ENCODE measurements around the gene NACC1. TPM values are rescaled to one million over a fixed set of nuclear protein-coding genes. Genes with fewer than 3 reads are reported as not detected.

NACC1 gene
- total RNA-seq (2022) (80.9 and 83.1 TPM in 2 replicates), Bru-seq, nascent RNA (percentile 73 among the genes with signal in this experiment), BruChase-seq, experiment 1, labeled RNA remaining after a 6-hour chase (percentile 90 among the genes with signal in this experiment), BruChase-seq, experiment 2, labeled RNA remaining after a 2-hour chase (percentile 89 among the genes with signal in this experiment)
- long read RNA-seq, partial matches to known transcripts: 0 of 26 reads
- long read RNA-seq, other reads (novel, unspliced or antisense): 26 of 26 reads

DNA sequence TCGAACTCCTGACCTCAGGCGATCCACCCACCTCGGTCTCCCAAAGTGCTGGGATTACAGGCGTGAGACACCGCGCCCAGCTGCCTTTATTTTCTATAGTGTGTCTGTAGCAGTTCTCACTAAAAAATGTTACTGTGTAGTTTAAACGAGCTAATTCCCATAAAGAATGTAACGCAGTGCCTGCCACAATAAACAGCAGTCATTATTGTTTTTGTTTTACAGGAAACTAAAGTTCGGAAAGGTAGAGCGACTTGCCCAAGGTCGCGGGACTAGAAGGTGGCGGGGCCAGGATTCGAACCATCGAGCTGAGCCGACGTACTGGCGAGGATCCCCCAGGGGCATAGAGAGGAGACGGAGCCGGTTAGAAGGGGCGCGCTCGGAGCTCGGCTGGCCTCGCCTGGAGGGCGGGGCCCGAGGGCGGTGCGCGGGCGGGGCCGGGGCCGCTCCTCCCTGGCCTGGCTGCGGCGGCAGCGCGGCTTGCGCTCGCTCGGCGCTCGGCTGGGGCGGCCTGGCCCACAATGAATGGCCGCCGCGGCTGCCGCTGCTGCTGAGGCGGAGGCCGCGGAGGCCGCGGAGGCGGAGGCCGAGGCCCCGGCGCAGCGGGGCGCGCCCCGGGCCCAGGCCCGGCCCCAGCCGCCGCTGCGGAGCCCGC, at the start of gene NACC1:
Gene NACC1, plus strand, starts transcription at position 493 of the 652 bp plus-strand sequence. CDS start 16,944 bp downstream, outside the sequence.
- Mint-ChIP-seq H3K4me1 (ENCODE audit: low read depth, unreplicated experiment) (peaks cover 16% of the 10 kb centered on the region), H3K36me3 (ENCODE audit: insufficient read depth, unreplicated experiment) (peaks cover 46% of the 10 kb centered on the region), H3K4me3 (ENCODE audit: low read depth, unreplicated experiment) (peak within 1 kb of the TSS; percentile 85), H3K27me3 (ENCODE audit: unreplicated experiment) (no peaks in the 10 kb centered on the region), H3K27ac (ENCODE audit: unreplicated experiment) (no peak within 1 kb of the TSS), H3K9me3 (ENCODE audit: low read depth, unreplicated experiment) (no peaks in the 10 kb centered on the region)
- CTCF ChIA-PET: interaction anchor here (0.6 kb wide), 1 partner anchor 32 kb away, joined by 4 read pairs; the partner anchor contains the start of genes IER2 and STX10
- intact Hi-C loops (cut with micrococcal nuclease; ENCODE audit: unreplicated experiment): no loop called here
- TF ChIP-seq, protein P1, sequence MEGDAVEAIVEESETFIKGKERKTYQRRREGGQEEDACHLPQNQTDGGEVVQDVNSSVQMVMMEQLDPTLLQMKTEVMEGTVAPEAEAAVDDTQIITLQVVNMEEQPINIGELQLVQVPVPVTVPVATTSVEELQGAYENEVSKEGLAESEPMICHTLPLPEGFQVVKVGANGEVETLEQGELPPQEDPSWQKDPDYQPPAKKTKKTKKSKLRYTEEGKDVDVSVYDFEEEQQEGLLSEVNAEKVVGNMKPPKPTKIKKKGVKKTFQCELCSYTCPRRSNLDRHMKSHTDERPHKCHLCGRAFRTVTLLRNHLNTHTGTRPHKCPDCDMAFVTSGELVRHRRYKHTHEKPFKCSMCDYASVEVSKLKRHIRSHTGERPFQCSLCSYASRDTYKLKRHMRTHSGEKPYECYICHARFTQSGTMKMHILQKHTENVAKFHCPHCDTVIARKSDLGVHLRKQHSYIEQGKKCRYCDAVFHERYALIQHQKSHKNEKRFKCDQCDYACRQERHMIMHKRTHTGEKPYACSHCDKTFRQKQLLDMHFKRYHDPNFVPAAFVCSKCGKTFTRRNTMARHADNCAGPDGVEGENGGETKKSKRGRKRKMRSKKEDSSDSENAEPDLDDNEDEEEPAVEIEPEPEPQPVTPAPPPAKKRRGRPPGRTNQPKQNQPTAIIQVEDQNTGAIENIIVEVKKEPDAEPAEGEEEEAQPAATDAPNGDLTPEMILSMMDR (IDR thresholded peaks at IDR 0.05; ENCODE audit: unreplicated experiment): no peak
- BruUV-seq (replicated peaks): no TSS peak
- DNase-seq: peak; percentile 89

DNA sequence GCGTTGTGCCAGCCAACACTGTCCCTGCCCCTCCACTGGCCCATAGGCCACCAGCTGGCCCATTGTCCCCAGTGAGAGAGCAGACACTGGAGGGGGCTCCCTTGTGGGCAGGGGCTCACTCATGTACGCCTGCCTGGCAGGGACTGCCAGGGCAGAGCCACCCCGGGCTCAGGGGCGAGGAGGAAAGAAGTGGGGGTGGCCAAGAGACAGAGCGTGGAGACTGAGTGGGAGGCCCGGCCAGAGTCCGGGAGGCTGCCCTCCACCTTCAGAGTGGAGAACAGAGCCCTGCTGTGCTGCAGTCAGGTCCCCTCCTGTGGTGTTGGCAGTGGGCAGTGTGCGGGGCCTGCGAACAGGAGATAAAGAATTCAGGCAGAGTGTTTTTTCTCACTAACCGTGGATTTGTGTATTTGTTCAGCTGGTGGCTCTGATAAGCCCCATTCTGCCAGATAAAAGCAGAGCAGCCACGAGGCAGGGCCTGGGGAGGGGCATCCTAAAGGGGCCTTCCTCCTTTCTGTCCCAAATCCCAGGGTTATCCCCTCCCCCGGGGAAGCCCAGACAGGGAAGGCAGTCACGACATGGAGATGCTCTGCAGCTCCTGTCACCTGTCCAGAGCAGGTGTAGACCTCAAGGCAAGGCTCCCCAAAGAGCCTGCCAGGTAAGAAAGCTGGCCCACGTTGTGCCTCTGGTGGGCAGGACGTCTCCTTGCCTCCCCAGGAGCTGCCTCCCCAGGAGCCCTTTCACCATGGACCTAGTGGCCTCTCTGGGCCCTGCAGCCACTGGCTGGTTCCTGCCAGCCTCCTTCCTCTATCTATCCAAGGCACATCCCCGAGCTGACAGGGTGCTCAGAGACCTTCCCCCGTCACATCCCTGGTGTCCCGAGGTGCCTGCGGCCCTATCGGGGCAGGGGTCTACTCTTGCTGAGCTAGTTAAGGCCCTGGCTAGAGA, 48.4 kb upstream of the NACC1 start:
- CTCF ChIA-PET: no interaction called here
- DNase-seq: no peak
- Mint-ChIP-seq H3K4me3 (ENCODE audit: low read depth, unreplicated experiment) (no peak overlapping the region), H3K27me3 (ENCODE audit: unreplicated experiment) (no peaks in the 10 kb centered on the region), H3K27ac (ENCODE audit: unreplicated experiment) (no peak overlapping the region), H3K9me3 (ENCODE audit: low read depth, unreplicated experiment) (no peaks in the 10 kb centered on the region), H3K36me3 (ENCODE audit: insufficient read depth, unreplicated experiment) (peaks cover 6% of the 10 kb centered on the region), H3K4me1 (ENCODE audit: low read depth, unreplicated experiment) (no peaks in the 10 kb centered on the region)
- BruUV-seq (replicated peaks): no TSS peak
- intact Hi-C loops (cut with micrococcal nuclease; ENCODE audit: unreplicated experiment): no loop called here
- TF ChIP-seq, protein P1 (IDR thresholded peaks at IDR 0.05; ENCODE audit: unreplicated experiment): no peak

DNA sequence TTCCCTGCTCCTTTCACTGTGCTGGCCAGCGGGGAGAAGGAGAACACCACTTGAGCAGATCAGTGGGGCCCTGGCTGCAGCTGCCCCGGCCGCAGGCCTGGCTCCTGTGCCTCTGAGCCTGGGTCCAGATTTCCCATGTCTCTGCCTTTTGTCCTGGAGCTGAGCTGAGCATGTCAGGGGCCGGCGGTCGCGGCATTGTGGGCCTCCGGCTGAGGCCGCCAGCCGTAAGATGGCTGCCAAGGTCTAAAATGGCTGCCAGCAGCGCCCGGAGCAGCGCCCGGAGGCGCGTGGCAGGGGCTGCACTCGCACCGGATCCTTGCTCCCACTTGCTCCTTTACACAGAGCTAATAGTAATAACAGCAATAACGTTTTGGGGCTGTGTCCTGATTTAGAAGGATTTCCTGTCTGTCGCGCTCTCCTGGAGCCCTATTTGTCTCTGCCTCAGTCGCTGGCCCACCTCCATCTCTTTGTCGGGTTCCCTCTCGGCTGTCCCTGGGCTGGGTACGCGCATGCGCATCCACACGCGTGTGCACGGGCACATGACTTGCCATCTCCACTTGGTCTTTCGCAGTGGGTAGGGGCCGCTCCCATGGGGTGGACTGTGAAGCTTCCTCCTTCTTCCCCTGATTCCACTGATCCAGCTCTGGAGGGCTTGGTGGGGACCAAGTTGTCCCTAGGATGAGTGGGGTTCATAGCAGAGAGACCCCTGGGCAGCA, 47.5 kb upstream of the NACC1 start:
- no TSS peak for BruUV-seq (replicated peaks)
- Mint-ChIP-seq H3K36me3 (ENCODE audit: insufficient read depth, unreplicated experiment) (peaks cover 6% of the 10 kb centered on the region), H3K27me3 (ENCODE audit: unreplicated experiment) (no peaks in the 10 kb centered on the region), H3K4me1 (ENCODE audit: low read depth, unreplicated experiment) (no peaks in the 10 kb centered on the region), H3K9me3 (ENCODE audit: low read depth, unreplicated experiment) (no peaks in the 10 kb centered on the region), H3K27ac (ENCODE audit: unreplicated experiment) (no peak overlapping the region), H3K4me3 (ENCODE audit: low read depth, unreplicated experiment) (no peak overlapping the region)
- TF ChIP-seq, protein P1 (IDR thresholded peaks at IDR 0.05; ENCODE audit: unreplicated experiment): no peak
- intact Hi-C loops (cut with micrococcal nuclease; ENCODE audit: unreplicated experiment): no loop called here
- DNase-seq: no peak
- CTCF ChIA-PET: interaction anchor here (1.3 kb wide), 1 partner anchor 16 kb away, joined by 4 read pairs; no protein-coding TSS in a partner anchor

Measured in Calu3 (cell line).